Activated naive CD8-positive, alpha-beta T cell treated with anti-CD3 and anti-CD28 coated beads, Interleukin-2, amount 50 U/mL, for 24 hours (primary cell): ENCODE data around the gene LARGE1.

Experiments
- ATAC-seq: fragments of 150-1000 bp; cut with Tn5 transposase; one replicate; pipeline ENCODE4 v1.10.0; 2021
- DNase-seq: peaks from one replicate; pipeline ENCODE4 v3.0.0; 2021
- H3K27ac Mint-ChIP-seq: one replicate; pipeline ENCODE4 v1.8.0; 2021; ENCODE audit warnings: mild to moderate bottlenecking, mixed read lengths
- H3K27me3 Mint-ChIP-seq: one replicate; pipeline ENCODE4 v1.8.0; 2021; ENCODE audit warnings: mixed read lengths
- H3K36me3 Mint-ChIP-seq: one replicate; pipeline ENCODE4 v1.8.0; 2021; ENCODE audit warnings: low read depth, mixed read lengths
- H3K4me1 Mint-ChIP-seq: one replicate; pipeline ENCODE4 v1.8.0; 2021; ENCODE audit warnings: mixed read lengths
- H3K4me3 Mint-ChIP-seq: one replicate; pipeline ENCODE4 v1.8.0; 2021; ENCODE audit warnings: mild to moderate bottlenecking, moderate library complexity, mixed read lengths
- H3K9me3 Mint-ChIP-seq: one replicate; pipeline ENCODE4 v1.8.0; 2021; ENCODE audit warnings: mixed read lengths

LARGE1 gene

GRCh38 chr22:33722816-33723215, 197.5 kb downstream of the LARGE1 start:
- ATAC-seq (no peak), DNase-seq (no peak)
- H3K4me1 Mint-ChIP-seq, result no peaks in the 10 kb centered on the region
- no peak overlapping the region for H3K4me3 Mint-ChIP-seq
- H3K36me3 Mint-ChIP-seq, result no peaks in the 10 kb centered on the region
- H3K27me3 Mint-ChIP-seq, result no peaks in the 10 kb centered on the region
- H3K9me3 Mint-ChIP-seq, result peaks cover 9% of the 10 kb centered on the region
- H3K27ac Mint-ChIP-seq, result no peak overlapping the region

GRCh38 chr22:33720166-33720878, 200.0 kb downstream of the LARGE1 start:
- peaks cover 14% of the 10 kb centered on the region for H3K9me3 Mint-ChIP-seq
- no peak for DNase-seq
- ATAC-seq, result no peak
- H3K4me1 Mint-ChIP-seq, result no peaks in the 10 kb centered on the region
- no peaks in the 10 kb centered on the region for H3K36me3 Mint-ChIP-seq
- H3K27ac Mint-ChIP-seq, result no peak overlapping the region
- no peaks in the 10 kb centered on the region for H3K27me3 Mint-ChIP-seq
- H3K4me3 Mint-ChIP-seq, result no peak overlapping the region

GRCh38 chr22:33717694-33718396, 202.4 kb downstream of the LARGE1 start:
- Mint-ChIP-seq H3K36me3 (no peaks in the 10 kb centered on the region), H3K4me1 (no peaks in the 10 kb centered on the region), H3K9me3 (peaks cover 19% of the 10 kb centered on the region), H3K27ac (no peak overlapping the region), H3K4me3 (no peak overlapping the region), H3K27me3 (no peaks in the 10 kb centered on the region)
- DNase-seq (no peak), ATAC-seq (no peak)

GRCh38 chr22:33715237-33715985, 204.9 kb downstream of the LARGE1 start:
- H3K9me3 Mint-ChIP-seq, result peaks cover 18% of the 10 kb centered on the region
- H3K27ac Mint-ChIP-seq, result no peak overlapping the region
- no peaks in the 10 kb centered on the region for H3K27me3 Mint-ChIP-seq
- no peak for ATAC-seq
- H3K36me3 Mint-ChIP-seq, result peaks cover 3% of the 10 kb centered on the region
- no peaks in the 10 kb centered on the region for H3K4me1 Mint-ChIP-seq
- DNase-seq, result no peak
- H3K4me3 Mint-ChIP-seq, result no peak overlapping the region

GRCh38 chr22:33710326-33710725, 209.9 kb downstream of the LARGE1 start:
- no peak overlapping the region for H3K4me3 Mint-ChIP-seq
- ATAC-seq (no peak), DNase-seq (no peak)
- H3K27ac Mint-ChIP-seq, result no peak overlapping the region
- H3K4me1 Mint-ChIP-seq, result no peaks in the 10 kb centered on the region
- H3K9me3 Mint-ChIP-seq, result peaks cover 18% of the 10 kb centered on the region
- H3K27me3 Mint-ChIP-seq, result no peaks in the 10 kb centered on the region
- H3K36me3 Mint-ChIP-seq, result peaks cover 3% of the 10 kb centered on the region

- Mint-ChIP-seq H3K27ac (no peak overlapping the region), H3K4me1 (no peaks in the 10 kb centered on the region)
- no peak for ATAC-seq
Observed at GRCh38 chr22:33707581-33707980, 212.7 kb downstream of the LARGE1 start.

GRCh38 chr22:33706100-33706499, 214.2 kb downstream of the LARGE1 start:
- DNase-seq (no peak), ATAC-seq (no peak)
- peaks cover 18% of the 10 kb centered on the region for H3K9me3 Mint-ChIP-seq
- peaks cover 2% of the 10 kb centered on the region for H3K36me3 Mint-ChIP-seq
- no peaks in the 10 kb centered on the region for H3K27me3 Mint-ChIP-seq
- H3K4me3 Mint-ChIP-seq, result no peak overlapping the region
- H3K27ac Mint-ChIP-seq, result no peak overlapping the region
- H3K4me1 Mint-ChIP-seq, result no peaks in the 10 kb centered on the region

More at GRCh38 chr22:33707581-33707980, 212.7 kb downstream of the LARGE1 start:
- H3K36me3 Mint-ChIP-seq, result peaks cover 5% of the 10 kb centered on the region
- H3K4me3 Mint-ChIP-seq, result no peak overlapping the region
- no peak for DNase-seq
- peaks cover 17% of the 10 kb centered on the region for H3K9me3 Mint-ChIP-seq
- H3K27me3 Mint-ChIP-seq, result no peaks in the 10 kb centered on the region

- Mint-ChIP-seq H3K36me3 (peaks cover 3% of the 10 kb centered on the region), H3K9me3 (peaks cover 10% of the 10 kb centered on the region), H3K27ac (no peak overlapping the region), H3K27me3 (no peaks in the 10 kb centered on the region), H3K4me3 (no peak overlapping the region), H3K4me1 (no peaks in the 10 kb centered on the region)
- DNase-seq (no peak), ATAC-seq (no peak)
Observed at GRCh38 chr22:33699176-33699575, 221.1 kb downstream of the LARGE1 start.

- Mint-ChIP-seq H3K4me1 (no peaks in the 10 kb centered on the region), H3K27me3 (no peaks in the 10 kb centered on the region), H3K36me3 (peaks cover 2% of the 10 kb centered on the region), H3K4me3 (no peak overlapping the region), H3K9me3 (peaks cover 9% of the 10 kb centered on the region), H3K27ac (no peak overlapping the region)
- ATAC-seq (no peak), DNase-seq (no peak)
Observed at GRCh38 chr22:33697640-33698039, 222.6 kb downstream of the LARGE1 start.

GRCh38 chr22:33691057-33691630, 229.1 kb downstream of the LARGE1 start:
- Mint-ChIP-seq H3K4me1 (no peaks in the 10 kb centered on the region), H3K9me3 (peaks cover 22% of the 10 kb centered on the region), H3K4me3 (no peak overlapping the region), H3K27me3 (peaks cover 1% of the 10 kb centered on the region), H3K36me3 (no peaks in the 10 kb centered on the region), H3K27ac (no peak overlapping the region)
- DNase-seq, result no peak
- ATAC-seq, result no peak

- Mint-ChIP-seq H3K4me3 (no peak overlapping the region), H3K27ac (no peak overlapping the region), H3K4me1 (no peaks in the 10 kb centered on the region), H3K36me3 (no peaks in the 10 kb centered on the region), H3K27me3 (peaks cover 1% of the 10 kb centered on the region), H3K9me3 (peaks cover 25% of the 10 kb centered on the region)
- DNase-seq, result no peak
- no peak for ATAC-seq
Observed at GRCh38 chr22:33688903-33689302, 231.4 kb downstream of the LARGE1 start.

- H3K9me3 Mint-ChIP-seq, result peaks cover 26% of the 10 kb centered on the region
- H3K4me1 Mint-ChIP-seq, result no peaks in the 10 kb centered on the region
- no peak for ATAC-seq
- no peak overlapping the region for H3K4me3 Mint-ChIP-seq
- H3K27me3 Mint-ChIP-seq, result peaks cover 3% of the 10 kb centered on the region
- no peaks in the 10 kb centered on the region for H3K36me3 Mint-ChIP-seq
- H3K27ac Mint-ChIP-seq, result no peak overlapping the region
- no peak for DNase-seq
Observed at GRCh38 chr22:33687464-33687863, 232.8 kb downstream of the LARGE1 start.

GRCh38 chr22:33684087-33684486, 236.2 kb downstream of the LARGE1 start:
- Mint-ChIP-seq H3K27me3 (peaks cover 2% of the 10 kb centered on the region), H3K4me3 (no peak overlapping the region), H3K27ac (no peak overlapping the region), H3K36me3 (no peaks in the 10 kb centered on the region), H3K9me3 (peaks cover 20% of the 10 kb centered on the region), H3K4me1 (no peaks in the 10 kb centered on the region)
- no peak for ATAC-seq
- DNase-seq, result no peak

GRCh38 chr22:33682927-33683326, 237.3 kb downstream of the LARGE1 start:
- Mint-ChIP-seq H3K36me3 (no peaks in the 10 kb centered on the region), H3K4me3 (no peak overlapping the region), H3K27ac (no peak overlapping the region), H3K27me3 (peaks cover 2% of the 10 kb centered on the region), H3K4me1 (no peaks in the 10 kb centered on the region), H3K9me3 (peaks cover 18% of the 10 kb centered on the region)
- ATAC-seq (no peak), DNase-seq (no peak)
